CD8-positive, alpha-beta memory T cell (primary cell): ENCODE measurements around the gene MFSD6. TPM values are rescaled to one million over a fixed set of nuclear protein-coding genes. Genes with fewer than 3 reads are reported as not detected.
"Not testable (repeated sequence)": the region's sequence is repeated elsewhere in the genome, so short reads cannot be mapped to it uniquely, and the experiment has no call there.

Experiments
- CTCF ChIA-PET: fragments of 350-600 bp; sonication (Branson Sonifier 250); formaldehyde crosslinking; loops from one replicate; lab custom pipeline; 2021; ENCODE audit warnings: antibody characterized with exemption; lab: Charles Lee
- POLR2A ChIA-PET: fragments of 350-600 bp; sonication (Branson Sonifier 250); formaldehyde crosslinking; loops from one replicate; lab custom pipeline; 2021; ENCODE audit warnings: antibody characterized with exemption; lab: Charles Lee
- DNase-seq, 5 donors: peaks; one replicate each; pipeline versions ENCODE4 v3.0.0 to v3.0.0-alpha.2; 2020 to 2022; ENCODE audit warnings: mixed read lengths in 1 of 5
- H3K27ac ChIP-seq: one replicate; pipeline ENCODE4 v1.7.0; 2013; ENCODE audit warnings: low read depth, mild to moderate bottlenecking, low read length, moderate library complexity
- H3K27me3 ChIP-seq: 2 replicates; pipeline ENCODE4 v1.7.0; 2013; ENCODE audit warnings: low read length, mild to moderate bottlenecking; ENCODE audit not compliant: insufficient read depth, poor library complexity, severe bottlenecking
- H3K36me3 ChIP-seq: 2 replicates; pipeline ENCODE4 v1.7.0; 2013; ENCODE audit warnings: mild to moderate bottlenecking, low read length, moderate library complexity; ENCODE audit not compliant: insufficient read depth
- H3K4me1 ChIP-seq: 2 replicates; pipeline ENCODE4 v1.7.0; 2013; ENCODE audit warnings: mild to moderate bottlenecking, low read length, moderate library complexity; ENCODE audit not compliant: insufficient read depth
- H3K4me3 ChIP-seq: 2 replicates; pipeline ENCODE4 v1.7.0; 2013; ENCODE audit warnings: mild to moderate bottlenecking, low read length
- H3K9me3 ChIP-seq: 2 replicates; pipeline ENCODE4 v1.7.0; 2013; ENCODE audit warnings: mild to moderate bottlenecking, low read length
- H3K27ac Mint-ChIP-seq, 8 donors: one replicate each; pipeline ENCODE4 v1.8.0; 2020 to 2021; ENCODE audit warnings: mixed read lengths in 8 of 8, mild to moderate bottlenecking in 6 of 8, inconsistent platforms in 3 of 8, moderate library complexity in 3 of 8
- H3K27me3 Mint-ChIP-seq, 2 donors: one replicate each; pipeline ENCODE4 v1.8.0; 2020 to 2021; ENCODE audit warnings: mixed read lengths in 2 of 2, mild to moderate bottlenecking in 1 of 2, moderate library complexity in 1 of 2
- H3K36me3 Mint-ChIP-seq, 3 donors: one replicate each; pipeline ENCODE4 v1.8.0; 2020 to 2021; ENCODE audit warnings: mixed read lengths in 3 of 3, inconsistent platforms in 1 of 3, mild to moderate bottlenecking in 1 of 3
- H3K4me1 Mint-ChIP-seq, 3 donors: one replicate each; pipeline ENCODE4 v1.8.0; 2020 to 2021; ENCODE audit warnings: mixed read lengths in 3 of 3, inconsistent platforms in 1 of 3, mild to moderate bottlenecking in 1 of 3
- H3K4me3 Mint-ChIP-seq, 7 donors: one replicate each; pipeline ENCODE4 v1.8.0; 2020 to 2021; ENCODE audit warnings: mixed read lengths in 7 of 7, mild to moderate bottlenecking in 6 of 7, moderate library complexity in 4 of 7, inconsistent platforms in 2 of 7
- H3K9me3 Mint-ChIP-seq, 5 donors: one replicate each; pipeline ENCODE4 v1.8.0; 2020 to 2022; ENCODE audit warnings: mixed read lengths in 5 of 5, mild to moderate bottlenecking in 3 of 5, moderate library complexity in 2 of 5, inconsistent platforms in 1 of 5
- polyA plus RNA-seq: library from polyadenylated mRNA; unstranded; fragments of 300-500 nt; fragmentation: Illumina TruSeq; gene quantifications from one replicate; pipeline ENCODE4 v1.2.3, GENCODE V29; 2021
- total RNA-seq, 2 experiments: library from RNA; stranded (reverse); gene quantifications; one replicate each; pipeline ENCODE4 v1.2.3, GENCODE V29; 2021

MFSD6 gene
- total and polyA plus RNA-seq, 3 experiments from 2014 or later: 31.8 to 65.7 (median 64.9) TPM

DNA sequence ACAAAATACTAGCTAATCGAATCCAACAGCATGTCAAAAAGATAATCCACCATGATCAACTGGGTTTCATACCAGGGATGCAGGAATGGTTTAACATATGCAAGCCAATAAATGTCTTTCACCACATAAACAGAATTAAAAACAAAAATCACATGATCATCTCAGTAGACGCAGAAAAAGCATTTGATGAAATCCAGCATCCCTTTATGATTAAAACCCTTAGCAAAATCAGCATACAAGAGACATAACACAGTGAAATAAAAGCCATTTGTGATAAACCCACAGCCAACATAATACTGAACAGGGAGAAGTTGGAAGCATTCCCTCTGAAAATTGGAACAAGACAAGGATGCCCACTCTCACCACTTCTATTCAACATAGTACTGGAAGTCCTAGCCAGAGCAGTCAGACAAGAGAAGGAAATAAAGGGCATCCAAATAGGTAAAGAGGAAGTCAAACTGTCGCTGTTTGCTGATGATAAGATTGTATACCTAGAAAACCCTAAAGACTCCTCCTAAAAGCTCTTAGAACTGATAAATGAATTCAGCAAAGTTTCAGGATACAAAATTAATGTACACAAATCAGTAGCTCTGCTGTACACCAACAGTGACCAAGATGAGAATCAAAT lies 86.6 kb downstream of the MFSD6 start:
- H3K4me1 ChIP-seq, POLR2A ChIA-PET, H3K27me3 ChIP-seq, H3K27me3 Mint-ChIP-seq, H3K27ac ChIP-seq, CTCF ChIA-PET, DNase-seq, H3K9me3 ChIP-seq, H3K4me3 ChIP-seq, H3K4me3 Mint-ChIP-seq: not testable (repeated sequence)
- peaks cover 27 to 51% (median 35%) of the 10 kb centered on the region in 3 donors for H3K4me1 Mint-ChIP-seq
- peaks cover 21% of the 10 kb centered on the region for H3K36me3 ChIP-seq
- peak overlapping the region in 7 of 8 donors; percentile 14 to 97 (median 72) for H3K27ac Mint-ChIP-seq
- peaks cover 0 to 14% (median 2%) of the 10 kb centered on the region in 5 donors for H3K9me3 Mint-ChIP-seq
- H3K36me3 Mint-ChIP-seq: peaks cover 36 to 84% (median 41%) of the 10 kb centered on the region in 3 donors

GRCh38 chr2:190497428-190497827 lies 89.3 kb downstream of the MFSD6 start:
- peak overlapping the region in 6 of 8 donors; percentile 7 to 64 (median 30) for H3K27ac Mint-ChIP-seq
- peaks cover 23 to 39% (median 34%) of the 10 kb centered on the region in 3 donors for H3K4me1 Mint-ChIP-seq
- H3K36me3 Mint-ChIP-seq: peaks cover 19 to 80% (median 21%) of the 10 kb centered on the region in 3 donors

DNA sequence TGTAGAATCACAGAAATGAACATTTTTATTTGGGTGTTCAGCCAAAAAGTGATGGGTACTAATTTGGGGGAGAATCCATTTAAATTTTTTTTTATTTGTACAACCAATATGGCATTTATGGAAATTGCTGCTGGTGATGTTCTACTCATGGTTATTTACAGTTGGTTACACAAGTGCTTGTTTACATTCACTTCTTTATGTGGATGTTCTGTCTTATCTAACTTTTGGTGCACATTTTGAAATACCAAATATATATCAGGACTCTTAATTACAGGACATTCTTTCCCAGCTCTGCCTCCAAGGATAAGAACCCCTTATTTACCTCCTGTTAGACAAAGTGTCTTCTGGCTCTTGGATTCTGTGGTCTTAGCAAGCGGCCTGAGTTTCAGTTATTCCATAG lies 91.1 kb downstream of the MFSD6 start:
- POLR2A ChIA-PET: interaction anchor here (0.6 kb wide), 1 partner anchor 474 kb away, joined by 3 read pairs; no protein-coding TSS in a partner anchor
- Mint-ChIP-seq H3K4me1 (peaks cover 12 to 22% (median 16%) of the 10 kb centered on the region in 3 donors), H3K36me3 (peaks cover 5 to 86% (median 10%) of the 10 kb centered on the region in 3 donors), H3K27me3 (no peaks in the 10 kb centered on the region), H3K27ac (peak overlapping the region in 4 of 8 donors; percentile 9 to 61 (median 52)), H3K4me3 (no peak overlapping the region), H3K9me3 (no peaks in the 10 kb centered on the region)
- Histone ChIP-seq H3K4me3 (no peak overlapping the region), H3K9me3 (no peaks in the 10 kb centered on the region), H3K27me3 (no peaks in the 10 kb centered on the region), H3K27ac (no peak overlapping the region), H3K4me1 (no peaks in the 10 kb centered on the region), H3K36me3 (peaks cover 38% of the 10 kb centered on the region)
- CTCF ChIA-PET: no interaction called here
- DNase-seq: no peak

More at GRCh38 chr2:190497428-190497827, 89.3 kb downstream of the MFSD6 start:
- Histone ChIP-seq H3K4me1 (no peaks in the 10 kb centered on the region), H3K27ac (no peak overlapping the region), H3K36me3 (peaks cover 25% of the 10 kb centered on the region), H3K4me3 (no peak overlapping the region), H3K9me3 (no peaks in the 10 kb centered on the region), H3K27me3 (no peaks in the 10 kb centered on the region)
- Mint-ChIP-seq H3K9me3 (peaks cover 0 to 6% (median 0%) of the 10 kb centered on the region in 5 donors), H3K27me3 (no peaks in the 10 kb centered on the region), H3K4me3 (no peak overlapping the region)
- no peak for DNase-seq
- ChIA-PET POLR2A (no interaction called here), CTCF (interaction anchor here (1.5 kb wide), 1 partner anchor 14 kb away, joined by 3 read pairs; no protein-coding TSS in a partner anchor)

- no peak overlapping the region for H3K4me3 ChIP-seq
- Mint-ChIP-seq H3K36me3 (peaks cover 0 to 83% (median 9%) of the 10 kb centered on the region in 3 donors), H3K27ac (peak overlapping the region in 5 of 8 donors; percentile 9 to 52 (median 21))
These were observed 91.9 kb downstream of the MFSD6 start for GRCh38 chr2:190500054-190500502.

DNA sequence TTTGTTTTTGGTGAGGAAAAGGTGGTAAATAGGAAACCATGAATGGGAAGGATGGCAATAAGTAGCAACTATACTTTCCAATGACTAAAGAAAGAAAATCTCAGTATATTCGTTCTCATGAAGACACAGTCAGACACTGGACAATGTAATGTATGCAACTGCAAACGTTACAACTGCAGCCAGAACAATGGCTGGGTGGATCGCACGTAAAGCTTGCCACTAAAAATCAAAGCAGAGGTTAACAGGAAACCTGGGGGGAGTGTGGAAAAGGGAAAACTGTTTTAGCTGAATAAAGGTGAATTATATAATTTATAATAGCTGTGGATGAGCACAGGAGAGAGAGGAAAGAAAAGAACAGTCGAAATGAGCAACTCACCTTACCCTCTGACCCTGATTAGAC lies 93.1 kb downstream of the MFSD6 start:
- Mint-ChIP-seq H3K27me3 (no peaks in the 10 kb centered on the region), H3K4me3 (no peak overlapping the region), H3K9me3 (no peaks in the 10 kb centered on the region), H3K36me3 (peaks cover 0 to 83% (median 10%) of the 10 kb centered on the region in 3 donors), H3K4me1 (peaks cover 8 to 13% (median 12%) of the 10 kb centered on the region in 3 donors), H3K27ac (peak overlapping the region in 3 of 8 donors; percentile 4 to 73 (median 69))
- H3K36me3 ChIP-seq: peaks cover 38% of the 10 kb centered on the region
- H3K9me3 ChIP-seq: no peaks in the 10 kb centered on the region
- no peak overlapping the region for H3K27ac ChIP-seq
- H3K4me3 ChIP-seq: no peak overlapping the region
- H3K4me1 ChIP-seq: no peaks in the 10 kb centered on the region
- ChIA-PET CTCF (no interaction called here), POLR2A (no interaction called here)
- DNase-seq: no peak
- H3K27me3 ChIP-seq: no peaks in the 10 kb centered on the region

More at GRCh38 chr2:190500054-190500502, 91.9 kb downstream of the MFSD6 start:
- Histone ChIP-seq H3K27me3 (no peaks in the 10 kb centered on the region), H3K27ac (no peak overlapping the region), H3K36me3 (peaks cover 38% of the 10 kb centered on the region), H3K4me1 (no peaks in the 10 kb centered on the region), H3K9me3 (no peaks in the 10 kb centered on the region)
- ChIA-PET POLR2A (no interaction called here), CTCF (no interaction called here)
- Mint-ChIP-seq H3K27me3 (no peaks in the 10 kb centered on the region), H3K4me1 (peaks cover 8 to 17% (median 9%) of the 10 kb centered on the region in 3 donors), H3K9me3 (no peaks in the 10 kb centered on the region), H3K4me3 (no peak overlapping the region)
- no peak for DNase-seq

DNA sequence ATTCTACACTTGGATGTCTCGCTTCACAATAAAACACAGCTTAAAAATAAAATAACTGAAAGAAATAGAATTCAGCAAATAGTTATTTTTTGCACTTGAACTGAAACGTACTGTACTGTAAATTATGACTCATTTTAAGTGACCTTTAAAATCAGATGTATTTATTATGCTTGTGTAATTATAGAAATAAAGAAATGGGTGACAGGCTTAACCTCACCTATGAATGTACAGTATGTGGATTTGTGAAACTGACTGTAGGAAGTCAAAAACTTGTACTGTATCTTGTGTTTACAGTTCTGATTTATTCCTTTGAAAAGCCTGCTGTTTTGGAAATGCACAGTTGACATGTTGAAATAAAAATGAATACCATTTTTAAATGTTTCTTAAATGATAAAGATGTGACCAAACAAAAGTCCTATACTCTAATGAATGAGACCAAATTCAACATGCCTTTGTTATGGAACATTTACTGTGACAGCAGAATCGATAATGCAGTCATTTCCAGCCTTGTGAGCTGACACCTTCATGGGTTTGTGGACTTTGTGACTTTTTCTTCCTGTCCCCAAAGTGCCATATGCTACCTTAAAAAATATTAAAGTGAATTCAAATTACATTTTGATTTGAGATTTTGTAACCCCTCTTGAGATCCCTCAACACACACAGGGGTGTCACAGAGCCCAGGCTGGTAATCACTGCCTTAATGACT lies 93.7 kb downstream of the MFSD6 start:
- POLR2A ChIA-PET: no interaction called here
- CTCF ChIA-PET: no interaction called here
- Mint-ChIP-seq H3K9me3 (no peaks in the 10 kb centered on the region), H3K4me3 (no peak overlapping the region), H3K4me1 (peaks cover 8 to 13% (median 12%) of the 10 kb centered on the region in 3 donors), H3K36me3 (peaks cover 0 to 84% (median 12%) of the 10 kb centered on the region in 3 donors), H3K27ac (peak overlapping the region in 6 of 8 donors; percentile 12 to 95 (median 61)), H3K27me3 (no peaks in the 10 kb centered on the region)
- peaks cover 38% of the 10 kb centered on the region for H3K36me3 ChIP-seq
- no peak overlapping the region for H3K27ac ChIP-seq
- H3K4me1 ChIP-seq: no peaks in the 10 kb centered on the region
- no peak overlapping the region for H3K4me3 ChIP-seq
- no peak for DNase-seq
- H3K9me3 ChIP-seq: no peaks in the 10 kb centered on the region
- no peaks in the 10 kb centered on the region for H3K27me3 ChIP-seq

DNA sequence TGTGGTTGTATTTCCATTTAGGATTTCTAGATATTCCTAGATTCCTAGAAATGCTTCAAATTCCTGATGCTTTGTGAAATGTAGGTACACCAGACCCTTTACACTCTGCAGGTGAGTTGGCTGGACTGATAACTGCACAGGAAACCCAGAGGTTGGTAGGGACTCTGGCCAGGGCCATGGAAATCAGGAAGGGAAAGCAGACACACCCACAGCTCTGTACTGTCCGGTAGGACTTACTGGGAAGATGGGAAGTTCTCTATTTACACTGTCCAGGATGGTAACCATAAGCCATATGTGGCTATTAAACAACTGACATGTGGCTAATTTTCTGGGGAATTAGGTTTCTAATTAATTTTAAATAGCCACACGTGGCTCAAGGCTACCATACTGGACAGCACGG lies 94.9 kb downstream of the MFSD6 start:
- Histone ChIP-seq H3K27me3 (no peaks in the 10 kb centered on the region), H3K9me3 (no peaks in the 10 kb centered on the region), H3K36me3 (peaks cover 33% of the 10 kb centered on the region), H3K27ac (no peak overlapping the region), H3K4me1 (no peaks in the 10 kb centered on the region), H3K4me3 (no peak overlapping the region)
- DNase-seq: no peak
- no peaks in the 10 kb centered on the region for H3K9me3 Mint-ChIP-seq
- ChIA-PET POLR2A (no interaction called here), CTCF (no interaction called here)
- H3K27ac Mint-ChIP-seq: peak overlapping the region in 6 of 8 donors; percentile 1 to 82 (median 72)
- no peak overlapping the region for H3K4me3 Mint-ChIP-seq
- H3K36me3 Mint-ChIP-seq: peaks cover 0 to 81% (median 12%) of the 10 kb centered on the region in 3 donors
- H3K27me3 Mint-ChIP-seq: no peaks in the 10 kb centered on the region
- peaks cover 8 to 11% (median 9%) of the 10 kb centered on the region in 3 donors for H3K4me1 Mint-ChIP-seq

GRCh38 chr2:190504912-190505311 lies 96.8 kb downstream of the MFSD6 start:
- no peak for DNase-seq
- H3K9me3 Mint-ChIP-seq: no peaks in the 10 kb centered on the region
- peak overlapping the region in 4 of 8 donors; percentile 8 to 87 (median 54) for H3K27ac Mint-ChIP-seq
- no peaks in the 10 kb centered on the region for H3K9me3 ChIP-seq
- ChIA-PET CTCF (no interaction called here), POLR2A (no interaction called here)
- H3K4me1 Mint-ChIP-seq: peaks cover 8 to 11% (median 9%) of the 10 kb centered on the region in 3 donors
- no peaks in the 10 kb centered on the region for H3K4me1 ChIP-seq
- no peak overlapping the region for H3K4me3 Mint-ChIP-seq
- no peak overlapping the region for H3K27ac ChIP-seq
- no peaks in the 10 kb centered on the region for H3K27me3 ChIP-seq
- H3K36me3 Mint-ChIP-seq: peaks cover 0 to 82% (median 10%) of the 10 kb centered on the region in 3 donors
- H3K36me3 ChIP-seq: peaks cover 26% of the 10 kb centered on the region
- no peaks in the 10 kb centered on the region for H3K27me3 Mint-ChIP-seq
- no peak overlapping the region for H3K4me3 ChIP-seq
